IPS-NIHi7 (cell line): Measurements from ENCODE around the gene IMMP2L.
"Not testable (repeated sequence)": the region's sequence is repeated elsewhere in the genome, so short reads cannot be mapped to it uniquely, and the experiment has no call there.

Source experiments
- DNase-seq: peaks from one replicate; pipeline ENCODE4 v3.0.0; 2012; ENCODE audit warnings: mixed read lengths; ENCODE audit errors: extremely low spot score

Gene IMMP2L

DNA sequence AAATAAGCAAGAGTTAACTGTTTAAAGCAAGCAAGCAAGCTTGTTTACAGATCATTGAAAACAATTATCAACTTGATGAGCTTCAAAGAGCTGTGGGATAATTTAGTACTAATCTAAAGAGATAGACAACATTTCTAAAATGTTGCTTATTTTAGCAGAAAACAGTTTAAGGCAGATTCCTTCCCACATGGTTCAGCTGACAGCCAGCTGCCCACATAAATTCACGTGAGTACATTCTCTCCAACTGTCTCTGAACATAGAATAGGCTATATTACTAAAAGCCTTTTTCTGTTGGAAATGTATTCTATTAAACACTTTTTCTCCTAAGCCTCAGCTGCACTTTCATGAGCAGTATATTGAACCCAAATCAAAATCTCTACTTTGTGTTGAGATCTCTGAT, 297.3 kb downstream of the IMMP2L start:
- DNase-seq = no peak

DNA sequence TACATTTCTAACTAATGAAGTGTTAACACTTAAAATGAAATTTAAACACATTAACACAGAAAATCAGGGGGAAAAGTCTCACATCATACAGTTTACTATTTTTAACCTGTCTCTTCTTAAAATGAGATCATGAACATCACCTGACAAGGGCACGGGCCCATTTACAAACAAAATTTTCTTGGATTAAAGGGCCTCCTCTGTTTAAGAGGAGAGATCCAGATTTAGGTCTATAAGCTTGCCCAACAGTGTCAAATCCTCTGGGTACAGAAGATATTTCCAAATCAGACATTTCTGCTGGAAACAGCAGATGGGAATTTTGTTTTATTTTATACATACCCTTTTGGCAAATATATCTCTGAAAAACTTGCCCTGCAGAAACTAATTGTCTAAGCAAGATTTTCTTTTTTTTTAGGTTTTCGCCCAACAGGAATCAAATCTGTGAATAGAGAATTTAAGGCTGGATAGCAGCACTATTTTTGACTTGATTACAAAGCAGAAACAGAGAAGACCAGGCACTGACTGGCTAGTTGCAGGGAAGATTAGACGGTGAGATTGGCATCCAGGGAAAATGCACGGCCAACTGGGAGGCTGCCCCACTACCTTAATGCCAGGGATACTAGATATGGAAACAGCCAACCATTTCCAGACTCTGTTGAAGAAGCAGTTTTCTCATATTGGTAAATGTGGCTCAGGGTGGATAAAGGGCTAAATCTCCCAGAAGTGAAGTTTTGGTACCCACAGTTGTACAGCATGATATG, 298.0 kb downstream of the IMMP2L start:
- DNase-seq = no peak

DNA sequence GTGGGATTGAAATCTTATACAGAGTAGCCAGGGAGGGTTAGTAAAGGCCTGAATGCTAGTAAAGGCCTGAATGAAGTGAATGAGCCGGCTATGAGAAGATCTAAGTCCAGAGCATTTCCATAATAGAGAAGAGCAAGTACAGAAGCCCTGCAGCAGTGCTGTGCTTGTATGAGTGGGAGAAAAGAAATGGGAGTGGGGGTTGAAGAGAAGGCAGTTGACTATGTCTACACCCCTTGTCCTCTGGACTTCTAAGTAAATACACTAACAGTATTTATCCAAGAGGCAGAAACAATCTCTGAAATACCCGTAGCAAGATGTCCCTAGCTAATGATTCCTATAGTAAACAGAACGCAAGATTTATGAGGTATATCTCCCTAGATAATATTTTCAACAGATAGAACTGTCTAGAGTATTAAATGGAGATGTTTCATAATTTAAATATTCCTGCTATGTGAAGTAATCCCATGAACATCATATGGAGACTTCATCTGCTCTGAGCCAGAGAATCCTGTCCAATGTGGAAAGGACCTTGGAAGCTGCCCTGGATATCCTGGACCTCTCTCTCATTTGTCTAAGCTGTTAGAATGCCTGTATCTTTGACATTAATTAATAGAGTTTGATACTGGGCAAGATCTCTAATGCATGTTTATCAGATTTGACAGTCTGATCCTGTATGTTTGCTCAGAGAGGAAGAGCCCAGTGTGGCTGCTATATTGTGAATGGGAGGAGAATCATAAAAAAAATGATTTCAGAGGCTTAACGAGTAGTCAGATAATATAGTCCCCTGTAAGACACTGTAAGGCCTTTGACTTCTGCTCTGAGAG, 299.8 kb downstream of the IMMP2L start:
- no peak for DNase-seq

DNA sequence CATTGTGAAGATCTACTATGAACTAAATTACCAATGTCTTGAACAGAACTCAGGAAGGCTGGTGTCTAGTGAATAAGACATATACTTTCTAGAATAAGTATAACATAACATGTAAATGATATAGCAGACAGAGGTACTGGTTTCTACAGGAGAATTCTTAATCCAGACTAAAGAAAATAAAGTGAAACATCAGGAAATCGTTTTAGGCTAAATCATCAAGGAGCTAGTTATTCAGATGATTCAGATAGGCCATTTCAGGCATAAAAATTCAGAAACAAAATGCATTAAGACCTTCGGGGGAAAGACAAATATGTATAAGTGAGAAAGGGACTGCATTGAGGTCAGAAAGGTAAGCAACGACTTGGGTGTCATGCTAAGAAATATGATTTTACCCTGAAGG, 300.8 kb downstream of the IMMP2L start:
- no peak for DNase-seq

DNA sequence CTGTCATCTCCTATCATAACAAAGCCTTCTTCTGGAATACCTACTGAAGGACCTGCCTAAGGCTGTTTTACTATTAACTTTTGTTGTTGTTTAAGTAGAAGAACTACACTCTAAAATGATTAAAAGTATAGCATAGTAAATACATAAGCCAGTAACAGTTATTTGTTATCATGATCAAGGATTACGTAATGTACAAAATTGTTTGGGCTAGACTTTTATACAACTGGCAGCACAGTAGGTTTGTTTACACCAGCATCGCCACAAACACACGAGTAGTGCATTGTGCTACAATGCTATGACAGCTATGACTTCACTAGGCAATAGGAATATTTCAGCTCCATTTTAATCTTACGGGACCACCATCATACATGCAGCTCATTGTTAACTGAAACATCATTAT, 302.3 kb downstream of the IMMP2L start:
- no peak for DNase-seq

DNA sequence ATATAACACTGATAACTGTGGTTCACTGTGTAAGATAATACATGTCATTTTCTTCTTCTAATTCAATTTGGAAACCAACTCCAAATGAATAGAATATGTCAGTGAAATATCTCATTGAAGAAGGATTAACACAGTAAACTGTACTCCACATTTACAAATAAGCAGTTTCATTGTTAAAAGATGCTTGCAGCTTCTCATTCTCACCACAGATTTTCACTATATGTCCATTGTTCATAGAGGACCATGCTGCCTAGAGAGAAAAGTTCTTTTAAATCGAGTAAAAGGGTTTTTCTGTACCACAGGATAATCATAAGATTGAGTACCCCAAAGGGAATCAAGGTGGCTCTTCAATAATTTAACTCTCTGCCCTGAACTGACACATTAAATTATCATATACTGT, 305.9 kb downstream of the IMMP2L start:
- no peak for DNase-seq

DNA sequence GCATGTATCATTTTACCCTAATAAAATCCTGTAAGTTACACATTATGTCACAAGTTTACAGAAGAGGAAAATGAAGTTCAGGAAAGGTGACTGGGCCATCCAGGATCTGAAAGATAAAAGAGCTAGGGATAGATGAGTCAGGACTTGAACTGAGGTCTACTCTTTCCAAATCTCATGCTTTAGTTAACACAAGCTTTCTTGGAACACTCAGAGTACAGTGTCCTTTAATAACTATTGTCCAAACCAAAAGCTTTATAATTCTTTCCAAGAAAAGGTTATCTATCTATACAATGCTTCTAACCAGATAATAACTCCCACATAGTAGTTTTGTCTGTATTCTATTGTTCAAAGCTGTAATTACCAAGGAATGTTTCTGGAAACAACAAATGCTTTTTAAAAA, 306.7 kb downstream of the IMMP2L start:
- DNase-seq = no peak

DNA sequence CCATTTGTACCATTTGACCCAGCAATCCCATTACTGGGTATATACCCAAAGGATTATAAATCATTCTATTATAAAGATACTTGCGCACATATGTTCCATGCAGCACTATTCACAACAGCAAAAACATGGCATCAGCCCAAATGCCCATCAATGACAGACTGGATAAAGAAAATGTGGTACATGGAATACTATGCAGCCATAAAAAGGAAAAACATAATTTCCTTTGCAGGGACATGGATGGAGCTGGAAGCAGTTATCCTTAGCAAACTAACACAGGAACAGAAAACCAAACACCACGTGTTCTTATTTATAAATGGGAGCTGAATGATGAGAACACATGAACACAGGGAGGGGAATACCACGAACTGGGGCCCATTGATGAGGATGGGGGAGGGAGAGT, 310.9 kb downstream of the IMMP2L start:
- not testable (repeated sequence) for DNase-seq

DNA sequence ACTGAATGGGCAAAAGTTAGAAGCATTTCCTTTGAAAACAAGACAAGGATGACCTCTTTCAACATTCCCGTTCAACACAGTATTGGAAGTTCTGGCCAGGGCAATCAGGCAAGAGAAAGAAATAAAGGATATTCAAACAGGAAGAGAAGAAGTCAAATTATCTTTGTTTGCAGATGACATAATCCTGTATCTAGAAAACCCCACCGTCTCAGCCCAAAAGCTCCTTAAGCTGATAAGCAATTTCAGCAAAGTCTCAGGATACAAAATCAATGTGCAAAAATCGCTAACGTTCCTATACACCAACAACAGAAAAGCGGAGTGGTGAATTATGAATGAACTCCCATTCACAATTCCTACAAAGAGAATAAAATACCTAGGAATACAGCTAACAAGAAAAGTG, 312.5 kb downstream of the IMMP2L start:
- DNase-seq = not testable (repeated sequence)

DNA sequence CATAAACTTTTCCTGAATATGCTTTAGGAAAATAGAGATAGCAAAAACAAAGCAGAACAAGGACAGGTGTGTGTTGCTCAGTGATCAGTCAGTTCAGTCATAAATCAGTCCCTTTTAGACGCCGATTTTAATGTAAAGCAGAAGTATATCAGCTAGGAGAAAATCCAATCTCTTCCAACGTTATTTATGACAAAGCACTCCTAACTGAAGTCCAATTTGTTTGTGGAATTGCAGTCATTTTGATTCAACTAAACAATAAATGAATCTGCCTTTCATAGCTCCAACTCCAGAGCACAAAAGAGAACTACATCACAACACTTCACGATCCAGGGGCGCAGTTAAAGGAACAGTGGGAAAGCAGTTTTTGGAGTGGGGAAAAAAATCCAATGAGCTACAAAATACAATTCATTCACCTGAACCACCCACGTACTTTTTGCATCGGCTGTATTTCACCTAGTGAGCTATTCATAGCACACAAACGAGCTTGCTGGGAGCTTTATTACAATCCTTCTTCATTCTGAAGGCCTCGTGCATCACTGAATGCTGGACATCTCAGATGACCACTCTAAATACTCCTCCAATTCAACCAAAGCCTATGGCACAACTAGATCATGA, 320.0 kb downstream of the IMMP2L start:
- DNase-seq = no peak

DNA sequence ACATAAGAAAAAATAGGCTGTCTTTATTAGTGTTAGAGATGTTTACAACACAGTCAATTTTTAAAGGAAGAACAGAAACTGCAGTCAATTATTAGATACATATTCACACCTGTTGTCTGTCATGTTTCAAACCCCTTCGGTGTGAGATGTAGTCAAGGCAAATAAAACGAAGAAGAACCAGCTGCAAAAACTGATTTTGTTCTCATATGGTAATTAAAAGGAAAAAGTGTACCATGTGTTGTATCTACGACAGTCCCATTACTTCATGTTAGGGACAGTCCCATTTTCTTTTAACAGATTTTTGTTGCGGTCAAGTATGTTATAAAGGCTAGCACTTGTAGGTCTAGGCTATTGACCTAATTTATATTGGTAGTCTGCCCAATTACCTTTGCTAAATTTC, 321.9 kb downstream of the IMMP2L start:
- no peak for DNase-seq

DNA sequence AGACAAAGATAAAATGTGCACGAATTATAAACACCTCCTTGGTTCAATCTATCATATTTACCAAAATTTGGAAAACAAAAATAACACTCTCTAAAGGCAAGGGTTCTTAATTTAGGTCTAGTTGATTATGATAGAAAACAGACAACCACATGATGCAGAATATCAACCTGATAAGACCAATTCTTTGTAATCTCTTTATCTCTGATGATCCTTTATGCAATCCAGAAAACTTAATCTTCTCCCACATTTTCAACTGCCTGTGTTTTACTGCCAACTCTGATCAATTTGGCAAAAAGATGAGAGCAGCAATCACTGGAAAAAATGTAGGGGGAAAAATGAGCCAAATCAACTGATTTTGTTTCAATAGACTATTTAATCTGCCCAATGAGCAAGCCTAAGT, 322.9 kb downstream of the IMMP2L start:
- no peak for DNase-seq

DNA sequence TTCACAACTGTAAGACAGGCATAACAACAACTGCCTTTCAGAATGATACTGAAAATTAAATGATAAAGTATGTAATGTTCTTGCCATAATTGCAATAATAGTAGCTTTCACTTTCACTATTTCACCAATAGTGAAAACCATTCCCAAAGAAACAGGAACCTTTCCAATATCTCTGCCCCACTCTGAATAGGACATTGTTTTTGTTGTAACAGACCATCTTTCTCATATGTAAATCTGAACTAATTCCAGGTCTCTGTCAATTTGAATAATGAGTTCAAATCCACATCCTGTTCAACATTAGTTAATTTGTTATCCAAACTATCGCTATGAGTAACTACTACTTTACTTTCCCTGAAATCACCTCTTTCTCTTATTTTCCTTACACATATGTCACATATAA, 323.4 kb downstream of the IMMP2L start:
- DNase-seq = no peak

DNA sequence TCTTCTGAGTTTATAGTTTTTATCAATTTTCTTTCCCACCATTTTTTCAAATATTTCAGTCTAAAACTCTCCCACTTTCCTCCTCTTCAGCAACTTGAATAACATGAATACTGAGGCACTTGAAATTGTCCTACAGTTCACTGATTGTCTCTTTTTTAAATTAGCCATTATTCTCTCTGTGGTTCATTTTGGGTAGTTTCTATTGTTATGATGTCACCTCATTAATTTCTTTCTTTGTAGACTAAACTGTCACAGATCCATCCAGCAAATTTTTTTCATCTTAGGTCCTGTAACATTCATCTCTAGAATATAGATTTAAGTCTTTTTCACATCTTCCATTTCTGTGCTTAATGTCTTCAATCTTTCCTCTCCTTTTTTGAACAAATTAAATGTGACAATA, 326.6 kb downstream of the IMMP2L start:
- no peak for DNase-seq

DNA sequence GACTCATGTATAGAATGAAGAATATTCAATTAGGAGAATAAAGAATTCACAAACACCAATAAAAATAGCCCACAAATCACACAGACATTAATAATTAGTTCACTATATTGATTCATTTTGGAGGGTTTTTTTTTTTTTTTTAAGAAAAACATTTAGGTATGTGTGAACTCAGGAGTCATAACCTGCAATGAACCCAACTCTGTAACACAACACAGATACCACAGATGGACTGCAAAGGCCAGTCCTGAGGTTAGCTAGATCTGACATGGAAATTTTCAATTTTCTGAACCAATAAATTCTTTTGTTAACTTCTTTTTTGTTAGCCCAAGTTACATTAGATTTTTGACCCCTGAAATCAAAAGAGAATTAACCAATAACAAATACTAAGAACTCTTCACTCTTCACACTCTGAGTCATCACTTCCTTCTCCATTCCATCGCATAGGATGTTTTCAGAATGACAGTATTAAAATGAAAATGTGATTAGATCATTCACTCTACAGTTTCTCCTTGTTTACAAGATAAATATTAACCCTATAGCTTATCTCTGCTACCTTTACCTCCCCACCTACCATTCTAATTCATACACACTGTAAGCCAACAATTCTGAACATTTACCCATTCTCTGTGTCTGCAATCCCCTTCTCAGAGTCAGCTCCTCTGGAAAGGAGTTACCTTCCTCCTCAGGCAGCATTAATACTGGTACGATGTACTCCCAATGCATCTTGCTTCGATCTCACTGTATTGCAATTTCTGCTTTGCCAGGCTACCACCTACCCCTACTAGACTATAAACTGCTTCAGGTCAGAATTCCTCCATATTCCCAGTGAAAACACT, 329.8 kb downstream of the IMMP2L start:
- DNase-seq = no peak

DNA sequence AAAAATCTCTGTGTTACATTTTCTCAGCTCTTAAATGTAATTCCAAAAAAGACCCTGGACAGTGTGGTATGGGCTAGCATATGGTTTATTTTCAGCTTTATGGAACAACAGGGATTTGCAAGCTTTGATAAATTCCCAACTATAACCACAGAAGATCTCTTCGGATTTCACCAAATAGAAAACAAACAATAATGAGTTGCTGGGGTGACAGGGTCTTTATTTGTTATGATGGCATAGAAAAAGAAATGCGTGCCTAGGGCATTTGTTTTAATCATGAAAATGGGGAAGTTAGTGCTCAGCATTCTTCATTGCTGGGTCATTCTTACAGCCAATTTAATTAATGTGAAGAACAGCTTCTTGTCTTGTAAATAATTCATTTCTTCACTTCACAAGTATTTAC, 332.4 kb downstream of the IMMP2L start:
- no peak for DNase-seq

DNA sequence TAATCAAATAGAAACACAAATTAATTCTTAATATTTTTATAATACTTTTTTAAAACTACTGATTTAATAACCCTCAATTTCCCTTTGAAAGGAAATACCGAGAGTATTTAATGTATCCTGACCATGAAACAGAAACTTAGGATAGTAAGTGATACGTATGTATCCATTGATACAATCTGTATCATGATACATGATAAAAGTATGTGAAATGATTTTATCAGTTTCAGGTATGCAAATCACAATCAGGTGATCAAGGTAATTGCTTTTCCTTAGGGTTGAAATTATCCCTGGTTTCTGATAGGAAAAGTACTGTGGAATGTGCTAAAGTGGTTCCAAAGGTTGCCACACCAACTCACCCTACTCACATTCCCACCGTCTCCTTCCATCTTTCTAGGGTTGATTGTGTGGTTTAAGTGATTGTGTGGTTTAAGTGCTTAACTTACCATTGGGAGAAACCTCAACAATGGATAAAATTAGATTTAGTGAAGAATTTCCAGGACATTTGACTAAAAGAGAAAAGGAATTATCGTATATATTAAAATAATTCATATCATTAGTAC, 333.0 kb downstream of the IMMP2L start:
- DNase-seq = no peak

DNA sequence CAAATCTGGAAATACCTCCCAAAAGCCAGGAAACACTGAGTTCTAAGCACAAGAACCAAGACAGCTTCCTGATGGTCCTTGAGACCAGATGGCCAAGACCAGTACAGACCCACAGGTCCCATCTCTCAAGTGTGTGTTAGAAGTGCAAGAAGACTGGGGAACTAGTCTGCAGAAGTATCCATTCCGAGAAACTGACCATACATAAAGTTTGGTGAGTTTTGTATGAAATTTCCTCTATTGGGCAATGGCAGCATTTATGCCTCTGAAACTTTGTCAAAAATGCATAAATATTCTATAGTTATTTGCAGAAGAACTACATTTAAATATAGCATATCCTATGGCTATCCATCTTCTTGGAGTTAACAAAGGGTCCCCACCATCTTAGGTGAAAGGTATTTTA, 333.9 kb downstream of the IMMP2L start:
- no peak for DNase-seq

DNA sequence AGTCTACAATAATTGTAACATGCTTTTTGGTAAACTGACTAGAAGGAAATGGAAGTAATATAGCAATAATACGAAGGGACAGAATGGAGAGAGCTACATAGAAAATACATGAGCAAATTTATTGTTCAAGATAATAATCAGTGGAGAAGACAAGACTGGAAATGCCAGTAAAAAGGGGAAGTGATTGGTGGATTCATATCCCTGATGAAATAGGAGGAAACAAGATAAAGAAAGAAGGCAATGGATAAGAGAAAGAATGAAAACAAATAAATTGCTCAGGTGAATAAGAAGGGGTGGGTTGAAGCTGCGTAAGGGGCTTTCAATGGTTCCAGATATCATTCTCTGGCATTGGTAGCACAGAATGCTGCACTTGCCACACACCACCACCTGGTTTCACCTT, 335.5 kb downstream of the IMMP2L start:
- no peak for DNase-seq

DNA sequence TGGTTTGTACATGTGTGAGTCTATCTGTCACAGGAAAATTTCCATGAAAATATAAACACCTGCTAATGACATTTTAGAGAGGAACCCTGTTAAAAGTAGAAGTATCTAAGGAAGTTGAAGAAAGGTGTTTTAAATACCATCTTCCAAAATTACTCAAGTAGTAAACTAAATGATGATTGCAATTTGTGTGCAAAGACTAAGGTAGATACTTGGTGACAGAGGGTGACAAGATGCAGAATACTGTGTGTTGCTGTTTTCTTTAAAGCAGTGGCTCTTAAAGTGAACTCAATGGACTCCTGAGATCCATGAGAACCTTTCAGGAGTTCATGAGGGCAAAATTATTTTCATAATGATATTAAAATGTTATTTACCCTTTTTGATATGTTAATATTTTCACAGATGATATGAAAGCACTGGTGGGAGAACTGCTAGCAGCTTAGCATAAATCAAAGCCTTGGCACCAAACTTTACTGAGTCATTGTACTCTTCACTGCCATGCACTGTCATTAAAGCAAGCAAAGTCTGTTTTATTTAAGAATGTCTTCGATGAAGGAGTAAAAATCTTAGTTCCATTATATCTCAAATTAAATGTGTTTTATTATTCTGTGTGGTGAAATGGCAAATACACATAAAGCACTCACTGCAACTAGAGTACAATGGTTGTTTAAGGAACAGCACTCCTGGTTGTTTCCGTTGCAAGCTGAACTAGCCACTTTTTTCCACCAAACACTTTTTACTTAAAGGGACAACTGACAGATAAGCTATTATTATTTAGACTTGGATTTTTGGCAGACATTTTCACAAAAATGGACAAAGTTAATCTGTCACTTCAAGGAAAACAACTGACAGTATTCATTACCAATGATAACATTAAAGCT, 337.7 kb downstream of the IMMP2L start:
- no peak for DNase-seq

DNA sequence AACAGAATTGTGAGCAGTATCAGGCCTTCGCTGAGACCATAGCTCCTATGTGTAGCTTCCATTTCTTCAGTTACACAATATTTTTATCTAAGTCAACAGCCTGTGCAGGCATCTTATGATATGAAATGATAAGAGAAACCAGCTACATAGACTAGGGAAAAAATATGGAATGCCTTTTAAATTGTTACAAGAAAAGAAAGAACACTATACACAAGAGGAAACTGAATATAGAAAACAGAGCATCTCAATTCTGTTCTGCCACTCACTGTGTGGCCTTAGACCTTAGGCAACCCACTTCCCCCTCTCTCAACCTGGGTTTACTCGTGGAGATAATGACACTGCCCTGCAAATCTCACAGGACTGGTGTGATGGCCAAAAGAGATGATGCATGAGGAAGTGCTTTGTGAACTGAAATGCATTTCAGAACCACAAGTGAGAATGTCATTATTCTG, 338.5 kb downstream of the IMMP2L start:
- DNase-seq = no peak
